Suprapubic skin (tissue), 4 donors: ENCODE results near the gene CLDN20. TPM values are rescaled to one million over a fixed set of nuclear protein-coding genes. Genes with fewer than 3 reads are reported as not detected.
A peak's percentile ranks its signal among the peaks of the same experiment; 100 is the strongest.

ENCODE experiments used
- DNase-seq, 2 donors: peaks; one replicate each; pipeline ENCODE4 v3.0.0-alpha.2; 2019; ENCODE audit warnings: low spot score in 2 of 2
- H3K27ac ChIP-seq: fragments of 200-600 bp; sonication (generic); one replicate; pipeline ENCODE4 v1.5.1; 2019
- H3K27me3 ChIP-seq: fragments of 200-600 bp; sonication (generic); one replicate; pipeline ENCODE4 v1.5.1; 2019
- H3K36me3 ChIP-seq: fragments of 200-600 bp; sonication (generic); one replicate; pipeline ENCODE4 v1.5.1; 2019
- H3K4me1 ChIP-seq: fragments of 200-600 bp; sonication (generic); one replicate; pipeline ENCODE4 v1.5.1; 2019
- H3K4me3 ChIP-seq: fragments of 200-600 bp; sonication (generic); one replicate; pipeline ENCODE4 v1.5.1; 2019; ENCODE audit warnings: mild to moderate bottlenecking
- H3K9me3 ChIP-seq: fragments of 200-600 bp; sonication (generic); one replicate; pipeline ENCODE4 v1.5.1; 2019
- CTCF ChIP-seq, 2 donors: fragments of 200-600 bp in 1 of 2; fragments of 450-650 bp in 1 of 2; sonication (generic) in 1 of 2; IDR thresholded peaks; one replicate each; pipeline ENCODE4 v1.5.1; 2016 to 2019; ENCODE audit warnings: antibody characterized with exemption in 2 of 2, mild to moderate bottlenecking in 1 of 2, moderate library complexity in 1 of 2
- EP300 ChIP-seq: sonication (generic); formaldehyde crosslinking; IDR thresholded peaks from one replicate; pipeline ENCODE4 v1.6.1; 2017; ENCODE audit warnings: antibody characterized with exemption
- POLR2A ChIP-seq, 2 donors: fragments of 450-650 bp; IDR thresholded peaks; one replicate each; pipeline ENCODE4 v1.6.1; 2017; ENCODE audit warnings: antibody characterized with exemption in 2 of 2, mild to moderate bottlenecking in 2 of 2, moderate library complexity in 2 of 2
- POLR2AphosphoS5 ChIP-seq, 3 donors: sonication (generic); formaldehyde crosslinking; IDR thresholded peaks; one replicate each; pipeline ENCODE4 v1.6.1; 2017; ENCODE audit warnings: antibody characterized with exemption in 3 of 3
- WGBS: methylation state at CpG from one replicate; pipeline ENCODE4 v1.1.5; 2018; 5-methylcytosine and 5-hydroxymethylcytosine counted together
- total RNA-seq, 4 donors: library from RNA; depleted of rRNA; stranded (reverse); fragments of >200 nt; gene quantifications; one replicate each; pipeline ENCODE4 v1.1.0, GENCODE V29; 2016

CLDN20 gene
- total RNA-seq, 4 donors from 2014 or later = not detected

GRCh38 chr6:155219858-155220301 lies 43.9 kb upstream of the CLDN20 start:
- peak overlapping the region; percentile 45 for H3K27ac ChIP-seq

DNA sequence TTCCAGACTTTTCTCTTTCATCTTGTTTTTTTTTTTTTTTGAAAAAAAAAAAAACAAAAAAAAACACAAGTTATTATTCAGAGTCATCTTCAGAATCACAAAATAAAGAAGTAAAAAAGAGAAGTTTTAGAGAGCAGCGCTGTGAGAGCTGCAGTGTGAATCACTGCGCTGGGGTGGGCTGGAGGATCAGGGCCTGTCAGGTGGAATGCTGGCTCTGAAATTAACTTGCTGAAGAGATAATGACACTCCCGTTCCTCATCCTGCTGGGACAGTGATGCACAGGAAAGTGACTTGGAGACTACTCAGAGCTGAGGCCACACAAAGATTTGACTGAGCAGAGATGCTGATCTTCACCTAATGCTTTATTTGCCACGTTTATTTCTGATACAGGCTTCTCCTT lies 42.7 kb upstream of the CLDN20 start:
- DNase-seq = no peak
- H3K9me3 ChIP-seq = no peaks in the 10 kb centered on the region
- TF ChIP-seq POLR2AphosphoS5 (IDR thresholded peaks at IDR 0.05) (no peak), POLR2A (IDR thresholded peaks at IDR 0.05) (no peak), CTCF (IDR thresholded peaks at IDR 0.05) (no peak), EP300 (no peak)
- H3K4me3 ChIP-seq = no peak overlapping the region
- H3K4me1 ChIP-seq = peaks cover 6% of the 10 kb centered on the region
- 83% methylated on average over 4 of the region's 4 CpGs for WGBS
- no peak overlapping the region for H3K27ac ChIP-seq
- no peaks in the 10 kb centered on the region for H3K27me3 ChIP-seq
- no peaks in the 10 kb centered on the region for H3K36me3 ChIP-seq

More at GRCh38 chr6:155219858-155220301, 43.9 kb upstream of the CLDN20 start:
- TF ChIP-seq POLR2A (IDR thresholded peaks at IDR 0.05) = no peak
- TF ChIP-seq POLR2AphosphoS5 (IDR thresholded peaks at IDR 0.05) = no peak
- no peak for TF ChIP-seq CTCF (IDR thresholded peaks at IDR 0.05)
- TF ChIP-seq EP300 = no peak
- H3K4me1 ChIP-seq = peaks cover 6% of the 10 kb centered on the region
- no peak overlapping the region for H3K4me3 ChIP-seq
- no peaks in the 10 kb centered on the region for H3K9me3 ChIP-seq
- DNase-seq = peak in 1 of 2 donors; percentile 65
- H3K27me3 ChIP-seq = no peaks in the 10 kb centered on the region
- WGBS = 51% methylated on average over 4 of the region's 5 CpGs
- no peaks in the 10 kb centered on the region for H3K36me3 ChIP-seq

- DNase-seq = no peak
- no peaks in the 10 kb centered on the region for H3K27me3 ChIP-seq
- 93% methylated on average over 4 of the region's 4 CpGs for WGBS
- no peak overlapping the region for H3K4me3 ChIP-seq
- H3K36me3 ChIP-seq = no peaks in the 10 kb centered on the region
- TF ChIP-seq CTCF (IDR thresholded peaks at IDR 0.05) = no peak
- TF ChIP-seq POLR2AphosphoS5 (IDR thresholded peaks at IDR 0.05) = no peak
- no peak for TF ChIP-seq POLR2A (IDR thresholded peaks at IDR 0.05)
- no peak for TF ChIP-seq EP300
- peaks cover 6% of the 10 kb centered on the region for H3K4me1 ChIP-seq
- H3K27ac ChIP-seq = no peak overlapping the region
- no peaks in the 10 kb centered on the region for H3K9me3 ChIP-seq
Measured at GRCh38 chr6:155222506-155222905, 41.3 kb upstream of the CLDN20 start.

DNA sequence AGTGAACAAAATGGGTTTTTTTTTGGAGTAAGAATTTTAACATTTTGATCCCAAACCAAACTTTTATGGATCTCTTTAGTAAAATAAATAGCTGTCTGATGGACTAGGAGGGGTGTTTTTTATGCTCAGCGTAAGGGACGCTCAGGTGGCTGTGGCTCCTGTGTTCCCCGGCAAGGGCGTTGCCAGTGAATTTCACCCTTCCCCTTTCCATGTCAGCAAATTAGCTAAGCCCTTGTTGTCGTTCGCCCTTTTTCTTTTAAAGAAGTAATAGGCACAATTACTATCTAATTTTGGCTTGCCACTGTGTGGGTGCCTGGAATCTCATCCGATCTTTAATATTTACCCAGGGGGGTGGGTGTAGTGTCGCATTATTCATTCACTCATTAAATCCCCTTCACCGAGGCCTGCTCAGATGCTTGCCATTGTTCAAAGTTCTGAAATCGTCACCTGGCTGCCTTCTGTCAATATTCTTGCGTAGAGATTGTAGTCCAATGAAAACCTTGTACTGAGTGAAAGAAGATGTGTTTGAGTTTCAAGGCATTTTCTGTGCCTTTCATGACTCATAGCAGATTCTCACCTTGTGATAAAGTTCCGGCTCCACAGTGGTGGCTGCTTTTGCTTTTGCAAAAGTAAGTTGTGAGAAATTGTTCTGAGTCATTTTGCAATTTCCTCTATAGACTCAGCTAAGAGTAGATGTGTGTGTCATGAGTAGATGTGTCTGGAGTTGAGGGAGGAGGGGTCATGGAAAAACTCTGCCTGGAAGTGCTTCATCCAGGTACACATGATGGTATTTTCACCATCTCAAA lies 40.0 kb upstream of the CLDN20 start:
- Histone ChIP-seq H3K9me3 (no peaks in the 10 kb centered on the region), H3K4me1 (peaks cover 18% of the 10 kb centered on the region), H3K27ac (no peak overlapping the region), H3K27me3 (no peaks in the 10 kb centered on the region), H3K4me3 (no peak overlapping the region), H3K36me3 (no peaks in the 10 kb centered on the region)
- peak in 1 of 2 donors; percentile 37 for DNase-seq
- TF ChIP-seq POLR2AphosphoS5 (IDR thresholded peaks at IDR 0.05) (no peak), POLR2A (IDR thresholded peaks at IDR 0.05) (no peak)
- WGBS = 64% methylated on average over 12 of the region's 12 CpGs

- 72% methylated on average over 7 of the region's 7 CpGs for WGBS
- peaks cover 18% of the 10 kb centered on the region for H3K4me1 ChIP-seq
- DNase-seq = no peak
Measured at GRCh38 chr6:155224618-155225017, 39.2 kb upstream of the CLDN20 start.

More at GRCh38 chr6:155224618-155225017, 39.2 kb upstream of the CLDN20 start:
- Histone ChIP-seq H3K27ac (no peak overlapping the region), H3K9me3 (no peaks in the 10 kb centered on the region), H3K36me3 (no peaks in the 10 kb centered on the region), H3K4me3 (no peak overlapping the region), H3K27me3 (no peaks in the 10 kb centered on the region)
- TF ChIP-seq POLR2AphosphoS5 (IDR thresholded peaks at IDR 0.05) (no peak), CTCF (IDR thresholded peaks at IDR 0.05) (no peak), EP300 (no peak), POLR2A (IDR thresholded peaks at IDR 0.05) (no peak)
